Memory B cell (primary cell): Measurements from ENCODE around the gene INSL4.

Experiments
- ATAC-seq: fragments of 150-1000 bp; cut with Tn5 transposase; 2 replicates; pipeline ENCODE4 v1.10.0; 2021; ENCODE audit warnings: low read depth, mild to moderate bottlenecking, moderate library complexity
- DNase-seq, 2 donors: peaks; one replicate each; pipeline ENCODE4 v3.0.0; 2022; ENCODE audit warnings: low spot score in 2 of 2
- H3K27ac Mint-ChIP-seq: one replicate; pipeline ENCODE4 v1.8.0; 2022; ENCODE audit warnings: mild to moderate bottlenecking, moderate library complexity, mixed read lengths
- H3K27me3 Mint-ChIP-seq: one replicate; pipeline ENCODE4 v1.8.0; 2022; ENCODE audit warnings: mixed read lengths
- H3K36me3 Mint-ChIP-seq: one replicate; pipeline ENCODE4 v1.8.0; 2022; ENCODE audit warnings: mild to moderate bottlenecking, mixed read lengths
- H3K4me1 Mint-ChIP-seq: one replicate; pipeline ENCODE4 v1.8.0; 2022; ENCODE audit warnings: mixed read lengths
- H3K4me3 Mint-ChIP-seq: one replicate; pipeline ENCODE4 v1.8.0; 2022; ENCODE audit warnings: mild to moderate bottlenecking, moderate library complexity, mixed read lengths
- H3K9me3 Mint-ChIP-seq: one replicate; pipeline ENCODE4 v1.8.0; 2022; ENCODE audit warnings: mixed read lengths

The INSL4 gene

GRCh38 chr9:5231212-5231611 is at the start of gene INSL4:
INSL4 (plus strand) TSS chr9:5231419; CDS start chr9:5231524, 105 bp downstream.
- Mint-ChIP-seq H3K4me1 (no peaks in the 10 kb centered on the region), H3K36me3 (no peaks in the 10 kb centered on the region), H3K9me3 (no peaks in the 10 kb centered on the region), H3K4me3 (no peak within 1 kb of the TSS), H3K27ac (no peak within 1 kb of the TSS), H3K27me3 (peaks cover 16% of the 10 kb centered on the region)
- DNase-seq (no peak), ATAC-seq (no peak)

DNA sequence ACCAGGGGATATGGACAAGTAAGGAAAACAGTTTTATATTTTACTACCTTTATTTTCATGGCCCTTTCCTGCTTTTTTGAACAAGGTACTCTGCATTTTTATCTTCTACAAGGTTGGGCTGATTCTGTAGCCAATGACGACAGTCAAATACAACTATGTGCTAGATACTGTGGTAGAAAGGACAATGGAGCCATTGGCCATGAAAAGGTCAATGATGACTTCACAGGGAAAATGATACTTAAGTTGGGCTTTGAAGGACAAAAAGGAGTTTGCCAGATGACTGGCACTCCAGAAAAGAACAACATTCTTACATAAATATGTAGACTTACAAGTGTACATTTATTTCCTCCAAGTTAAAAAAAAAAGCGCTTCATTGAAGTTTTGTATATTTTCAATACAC is 46.4 kb upstream of the INSL4 start:
- DNase-seq (no peak), ATAC-seq (no peak)
- Mint-ChIP-seq H3K4me3 (no peak overlapping the region), H3K27ac (no peak overlapping the region), H3K36me3 (peaks cover under 1% of the 10 kb centered on the region), H3K4me1 (no peaks in the 10 kb centered on the region), H3K27me3 (no peaks in the 10 kb centered on the region), H3K9me3 (peaks cover 7% of the 10 kb centered on the region)

- no peaks in the 10 kb centered on the region for H3K27me3 Mint-ChIP-seq
- no peak within 1 kb of the TSS for H3K4me3 Mint-ChIP-seq
- H3K4me1 Mint-ChIP-seq: no peaks in the 10 kb centered on the region
- peak; percentile 67 for ATAC-seq
- H3K27ac Mint-ChIP-seq: no peak within 1 kb of the TSS
- peaks cover 4% of the 10 kb centered on the region for H3K9me3 Mint-ChIP-seq
- no peaks in the 10 kb centered on the region for H3K36me3 Mint-ChIP-seq
- no peak for DNase-seq
These were observed 45.9 kb upstream of the INSL4 start, which contains the start of gene INSL6 for GRCh38 chr9:5185220-5185840. INSL6 (minus strand) TSS chr9:5185639; CDS start chr9:5185602, 37 bp downstream.

DNA sequence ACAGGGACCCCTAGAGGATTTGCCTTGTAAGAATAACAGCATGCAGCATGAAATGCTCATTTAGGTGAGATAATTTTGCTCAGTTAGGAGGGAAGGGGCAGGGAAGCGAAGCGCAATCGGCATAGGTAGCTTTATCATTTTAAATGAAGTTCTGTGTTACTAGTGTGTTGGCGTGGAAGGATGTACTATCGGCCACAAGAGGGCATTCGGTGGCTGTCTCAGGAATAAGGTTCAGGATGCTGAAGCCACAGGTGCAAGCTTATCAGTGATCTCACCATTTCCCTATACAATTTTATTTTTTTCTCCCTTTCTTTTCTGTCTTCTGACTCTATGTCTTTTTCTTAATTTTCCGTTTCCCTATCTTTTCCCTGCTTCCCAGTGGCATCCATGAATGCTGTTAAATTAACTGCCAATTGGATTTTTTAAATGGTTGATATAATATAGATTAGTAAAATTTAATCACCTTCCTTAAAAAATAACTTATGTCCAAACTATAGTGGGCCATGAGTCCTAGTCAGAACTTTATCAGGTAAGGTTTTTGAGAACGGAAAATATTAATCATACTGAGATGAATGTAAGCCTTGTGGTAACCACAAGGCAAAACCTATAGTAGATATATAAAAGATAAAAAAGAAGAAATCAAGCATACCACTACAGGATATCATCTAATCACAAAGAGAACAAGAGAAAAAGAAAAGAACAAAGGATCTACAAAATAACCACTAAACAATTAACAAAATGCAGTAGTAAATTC is 44.6 kb upstream of the INSL4 start:
- DNase-seq (peak; percentile 20 to 33), ATAC-seq (peak; percentile 82)
- Mint-ChIP-seq H3K27me3 (no peaks in the 10 kb centered on the region), H3K9me3 (no peaks in the 10 kb centered on the region), H3K27ac (no peak overlapping the region), H3K4me3 (no peak overlapping the region), H3K4me1 (no peaks in the 10 kb centered on the region), H3K36me3 (no peaks in the 10 kb centered on the region)

- Mint-ChIP-seq H3K27ac (no peak overlapping the region), H3K36me3 (no peaks in the 10 kb centered on the region), H3K4me1 (no peaks in the 10 kb centered on the region), H3K9me3 (no peaks in the 10 kb centered on the region), H3K4me3 (no peak overlapping the region), H3K27me3 (no peaks in the 10 kb centered on the region)
- ATAC-seq (no peak), DNase-seq (no peak)
These were observed 42.9 kb upstream of the INSL4 start for GRCh38 chr9:5188060-5188984.

GRCh38 chr9:5191985-5192384 is 39.2 kb upstream of the INSL4 start:
- H3K4me1 Mint-ChIP-seq: no peaks in the 10 kb centered on the region
- DNase-seq (no peak), ATAC-seq (no peak)
- H3K4me3 Mint-ChIP-seq: no peak overlapping the region
- H3K9me3 Mint-ChIP-seq: no peaks in the 10 kb centered on the region
- H3K27ac Mint-ChIP-seq: no peak overlapping the region
- H3K27me3 Mint-ChIP-seq: no peaks in the 10 kb centered on the region
- no peaks in the 10 kb centered on the region for H3K36me3 Mint-ChIP-seq

GRCh38 chr9:5193345-5193744 is 37.9 kb upstream of the INSL4 start:
- Mint-ChIP-seq H3K9me3 (no peaks in the 10 kb centered on the region), H3K27me3 (no peaks in the 10 kb centered on the region), H3K4me3 (no peak overlapping the region), H3K36me3 (no peaks in the 10 kb centered on the region), H3K4me1 (no peaks in the 10 kb centered on the region), H3K27ac (no peak overlapping the region)
- DNase-seq (no peak), ATAC-seq (no peak)

DNA sequence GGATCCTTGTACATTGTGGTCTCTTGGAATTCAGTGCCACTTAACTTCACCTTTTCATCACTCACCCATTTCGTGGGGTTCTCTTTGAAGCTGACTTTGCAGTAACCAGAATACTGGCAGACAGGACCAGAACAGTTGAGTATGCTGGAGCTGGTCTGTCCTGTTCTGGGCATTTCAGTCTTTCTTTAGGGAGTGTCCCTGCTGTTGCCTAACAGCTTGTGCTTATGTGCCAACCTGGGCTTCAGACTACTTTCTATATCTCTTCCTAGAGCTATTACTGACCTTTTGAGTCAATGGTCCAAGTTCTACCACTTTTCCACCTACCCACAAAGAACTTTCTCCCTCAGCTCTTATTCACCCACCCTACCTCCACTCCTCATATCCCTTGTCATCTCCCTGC is 35.8 kb upstream of the INSL4 start:
- H3K9me3 Mint-ChIP-seq: no peaks in the 10 kb centered on the region
- no peak overlapping the region for H3K27ac Mint-ChIP-seq
- H3K36me3 Mint-ChIP-seq: no peaks in the 10 kb centered on the region
- no peaks in the 10 kb centered on the region for H3K4me1 Mint-ChIP-seq
- DNase-seq: no peak
- ATAC-seq: no peak
- no peak overlapping the region for H3K4me3 Mint-ChIP-seq
- peaks cover 1% of the 10 kb centered on the region for H3K27me3 Mint-ChIP-seq

DNA sequence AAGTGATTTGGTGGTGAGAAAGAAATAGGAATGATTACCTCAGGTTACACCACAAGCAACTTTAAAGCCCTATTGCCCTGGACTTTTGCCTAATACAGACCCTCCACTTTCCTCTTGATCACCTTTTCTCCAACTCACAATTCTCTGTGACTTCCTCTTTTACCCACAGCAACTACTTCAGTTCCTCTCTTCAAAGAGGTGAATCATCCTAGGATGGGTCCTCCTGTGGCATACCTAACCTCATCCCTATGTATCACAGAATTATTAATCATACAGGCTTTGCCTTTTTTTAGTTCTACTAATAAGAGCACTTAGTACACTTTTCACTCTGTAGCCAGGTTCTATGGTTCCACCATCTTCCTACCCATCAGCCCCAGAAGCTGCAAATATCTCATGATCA is 26.1 kb upstream of the INSL4 start:
- H3K4me1 Mint-ChIP-seq: peaks cover 5% of the 10 kb centered on the region
- no peaks in the 10 kb centered on the region for H3K36me3 Mint-ChIP-seq
- ATAC-seq: no peak

GRCh38 chr9:5230554-5230953 is 665 bp upstream of the INSL4 start:
- peaks cover 16% of the 10 kb centered on the region for H3K27me3 Mint-ChIP-seq
- no peak overlapping the region for H3K4me3 Mint-ChIP-seq
- ATAC-seq: no peak
- H3K4me1 Mint-ChIP-seq: no peaks in the 10 kb centered on the region
- H3K27ac Mint-ChIP-seq: no peak overlapping the region
- DNase-seq: no peak
- no peaks in the 10 kb centered on the region for H3K36me3 Mint-ChIP-seq
- peaks cover 2% of the 10 kb centered on the region for H3K9me3 Mint-ChIP-seq

More for the DNA sequence above, 26.1 kb upstream of the INSL4 start:
- DNase-seq: no peak
- no peak overlapping the region for H3K27ac Mint-ChIP-seq
- no peak overlapping the region for H3K4me3 Mint-ChIP-seq
- peaks cover 14% of the 10 kb centered on the region for H3K27me3 Mint-ChIP-seq
- peaks cover 2% of the 10 kb centered on the region for H3K9me3 Mint-ChIP-seq

- no peak overlapping the region for H3K4me3 Mint-ChIP-seq
- no peaks in the 10 kb centered on the region for H3K27me3 Mint-ChIP-seq
- no peak overlapping the region for H3K27ac Mint-ChIP-seq
- DNase-seq (no peak), ATAC-seq (peak; percentile 35)
- H3K36me3 Mint-ChIP-seq: no peaks in the 10 kb centered on the region
- no peaks in the 10 kb centered on the region for H3K9me3 Mint-ChIP-seq
- H3K4me1 Mint-ChIP-seq: no peaks in the 10 kb centered on the region
These were observed 32.4 kb downstream of the INSL4 start for GRCh38 chr9:5263351-5264218.

- Mint-ChIP-seq H3K36me3 (no peaks in the 10 kb centered on the region), H3K4me3 (no peak overlapping the region), H3K27me3 (no peaks in the 10 kb centered on the region), H3K27ac (no peak overlapping the region), H3K9me3 (no peaks in the 10 kb centered on the region), H3K4me1 (no peaks in the 10 kb centered on the region)
- ATAC-seq: no peak
- DNase-seq: no peak
These were observed 33.0 kb downstream of the INSL4 start for GRCh38 chr9:5264219-5264595.

DNA sequence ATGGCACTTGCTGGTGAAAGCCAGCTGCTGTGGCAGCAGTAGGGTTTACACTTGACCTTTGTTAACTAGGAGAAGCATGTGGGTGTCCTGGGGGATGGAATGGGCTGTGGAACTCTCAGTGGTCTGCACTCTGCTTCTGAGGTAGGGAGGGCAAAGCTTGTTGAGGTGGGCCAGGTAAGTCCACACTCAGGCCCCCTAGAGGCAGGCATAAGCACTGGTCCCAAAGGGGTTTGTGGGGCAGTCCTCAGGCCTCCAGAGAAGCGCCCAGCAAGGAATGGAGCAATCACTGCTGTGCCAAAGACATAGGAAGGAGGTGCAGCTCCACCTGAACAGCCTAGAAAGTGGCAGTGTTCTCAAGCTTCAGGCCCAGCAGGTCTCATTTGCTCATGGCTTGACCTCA is 34.7 kb downstream of the INSL4 start:
- ATAC-seq (no peak), DNase-seq (no peak)
- H3K4me1 Mint-ChIP-seq: no peaks in the 10 kb centered on the region
- no peaks in the 10 kb centered on the region for H3K27me3 Mint-ChIP-seq
- H3K27ac Mint-ChIP-seq: no peak overlapping the region
- H3K9me3 Mint-ChIP-seq: no peaks in the 10 kb centered on the region
- H3K4me3 Mint-ChIP-seq: no peak overlapping the region
- H3K36me3 Mint-ChIP-seq: no peaks in the 10 kb centered on the region
